IMR-90 (cell line): ENCODE measurements around the gene FXYD4. TPM values are rescaled to one million over a fixed set of nuclear protein-coding genes. Genes with fewer than 3 reads are reported as not detected.

Source experiments
- ATAC-seq: fragments of 200-7000 bp; cut with Tn5 transposase; 2 replicates; pipeline ENCODE4 v1.9.1; 2020; ENCODE audit warnings: low read depth, mild to moderate bottlenecking, moderate library complexity
- BruUV-seq: library from RNA; stranded (reverse); fragments of 400-500 nt; replicated peaks from 2 replicates; lab custom pipeline; 2021; lab: Mats Ljungman, UMichigan
- CTCF ChIA-PET: fragments of 300-600 bp; formaldehyde crosslinking; extraction: SDS; loops from one replicate; lab custom pipeline; 2021; ENCODE audit warnings: antibody characterized with exemption; lab: Yijun Ruan, JAX
- POLR2A ChIA-PET: fragments of 300-600 bp; sonication (Branson Sonifier 250); formaldehyde crosslinking; loops from one replicate; lab custom pipeline; 2022; ENCODE audit warnings: antibody characterized with exemption; ENCODE audit not compliant: unreplicated experiment; lab: Charles Lee
- DNase-seq: peaks from one replicate; pipeline ENCODE4 v3.0.0; 2013
- H2AFZ ChIP-seq: replicated peaks from 2 replicates; pipeline ENCODE3; 2013; ENCODE audit warnings: low read length, mild to moderate bottlenecking; ENCODE audit not compliant: poor library complexity
- H2AK5ac ChIP-seq: 2 replicates; pipeline ENCODE4 v1.6.1; 2013; ENCODE audit warnings: low read depth, low read length, inconsistent platforms
- H2AK9ac ChIP-seq: replicated peaks from 2 replicates; pipeline ENCODE3; 2013; ENCODE audit warnings: mild to moderate bottlenecking, low read depth, low read length, moderate library complexity; ENCODE audit not compliant: poor library complexity
- H2BK120ac ChIP-seq: 2 replicates; pipeline ENCODE4 v1.6.1; 2013; ENCODE audit warnings: low read depth, low read length, inconsistent platforms
- H2BK15ac ChIP-seq: 3 replicates; pipeline ENCODE4 v1.6.1; 2013; ENCODE audit warnings: low read depth, low read length, inconsistent platforms
- H2BK20ac ChIP-seq: 2 replicates; pipeline ENCODE4 v1.6.1; 2013; ENCODE audit warnings: low read depth, mild to moderate bottlenecking, inconsistent platforms, low read length, moderate library complexity
- H2BK5ac ChIP-seq: 2 replicates; pipeline ENCODE4 v1.6.1; 2013; ENCODE audit warnings: mild to moderate bottlenecking, low read depth, low read length, inconsistent platforms; ENCODE audit not compliant: poor library complexity, severe bottlenecking
- H3K14ac ChIP-seq: replicated peaks from 2 replicates; pipeline ENCODE4 v1.6.1; 2013; ENCODE audit warnings: low read depth, low read length, inconsistent platforms
- H3K18ac ChIP-seq: 2 replicates; pipeline ENCODE4 v1.6.1; 2013; ENCODE audit warnings: low read depth, low read length, control low read depth
- H3K23ac ChIP-seq: 2 replicates; pipeline ENCODE4 v1.6.1; 2013; ENCODE audit warnings: low read depth, low read length, inconsistent platforms
- H3K27ac ChIP-seq: 2 replicates; pipeline ENCODE4 v1.5.1; 2013; ENCODE audit warnings: mild to moderate bottlenecking, control low read depth, low read length; ENCODE audit not compliant: insufficient read depth
- H3K27me3 ChIP-seq: 2 replicates; pipeline ENCODE4 v1.6.1; 2013; ENCODE audit warnings: low read length; ENCODE audit not compliant: control insufficient read depth, insufficient read depth
- H3K36me3 ChIP-seq: 2 replicates; pipeline ENCODE4 v1.6.1; 2013; ENCODE audit warnings: low read length, mixed read lengths; ENCODE audit not compliant: control insufficient read depth, insufficient read depth
- H3K4ac ChIP-seq: 2 replicates; pipeline ENCODE4 v1.6.1; 2013; ENCODE audit warnings: low read depth, low read length, inconsistent platforms
- H3K4me1 ChIP-seq: 2 replicates; pipeline ENCODE4 v1.6.1; 2013; ENCODE audit warnings: low read length, mixed read lengths; ENCODE audit not compliant: control insufficient read depth, insufficient read depth
- H3K4me2 ChIP-seq: 2 replicates; pipeline ENCODE4 v1.6.1; 2013; ENCODE audit warnings: low read depth, mild to moderate bottlenecking, control low read depth, low read length, moderate library complexity
- H3K4me3 ChIP-seq: 2 replicates; pipeline ENCODE4 v1.5.1; 2013; ENCODE audit warnings: low read depth, mild to moderate bottlenecking, control low read depth, low read length, moderate library complexity; ENCODE audit not compliant: insufficient read depth
- H3K56ac ChIP-seq: 2 replicates; pipeline ENCODE4 v1.6.1; 2013; ENCODE audit warnings: low read length, inconsistent platforms; ENCODE audit not compliant: insufficient read depth; ENCODE audit errors: extremely low read depth
- H3K79me1 ChIP-seq, 2 experiments: 2 replicates each; pipeline ENCODE4 v1.6.1; 2013; ENCODE audit warnings: low read length in 2 of 2, inconsistent platforms in 1 of 2, low read depth in 1 of 2
- H3K9ac ChIP-seq: 2 replicates; pipeline ENCODE4 v1.6.1; 2013; ENCODE audit warnings: low read depth, low read length, control low read depth
- H3K9me1 ChIP-seq: 2 replicates; pipeline ENCODE4 v1.6.1; 2013; ENCODE audit warnings: low read length, inconsistent platforms; ENCODE audit not compliant: insufficient read depth
- H3K9me3 ChIP-seq: 2 replicates; pipeline ENCODE4 v1.6.1; 2013; ENCODE audit warnings: low read length; ENCODE audit not compliant: control insufficient read depth, insufficient read depth
- H4K20me1 ChIP-seq: 2 replicates; pipeline ENCODE4 v1.6.1; 2013; ENCODE audit warnings: low read length, inconsistent platforms; ENCODE audit not compliant: insufficient read depth
- H4K5ac ChIP-seq: 2 replicates; pipeline ENCODE4 v1.6.1; 2013; ENCODE audit warnings: mild to moderate bottlenecking, low read depth, low read length, control low read depth
- H4K8ac ChIP-seq, 2 experiments: 2 replicates each; pipeline ENCODE4 v1.6.1; 2013; ENCODE audit warnings: low read depth in 2 of 2, low read length in 2 of 2, control low read depth in 1 of 2, inconsistent platforms in 1 of 2
- H4K91ac ChIP-seq: 2 replicates; pipeline ENCODE4 v1.6.1; 2013; ENCODE audit warnings: low read depth, low read length, inconsistent platforms; ENCODE audit not compliant: insufficient read depth
- BHLHE40 ChIP-seq: fragments of 150-350 bp; IDR thresholded peaks from 2 replicates; pipeline ENCODE4 v1.6.1; 2016; ENCODE audit warnings: mild to moderate bottlenecking, low read depth, low read length
- CEBPB ChIP-seq: IDR thresholded peaks from 2 replicates; pipeline ENCODE4 v1.6.1; 2012; ENCODE audit warnings: low read depth, low read length, improper control_type of control experiment
- CHD1 ChIP-seq: IDR thresholded peaks from 2 replicates; pipeline ENCODE4 v1.6.1; 2012; ENCODE audit warnings: low read depth, low read length, improper control_type of control experiment
- FOS ChIP-seq: fragments of 150-350 bp; IDR thresholded peaks from 2 replicates; pipeline ENCODE4 v1.6.1; 2016; ENCODE audit warnings: low read depth, low read length
- MAFK ChIP-seq: IDR thresholded peaks from 2 replicates; pipeline ENCODE4 v1.6.1; 2012; ENCODE audit warnings: low read depth, low read length, improper control_type of control experiment
- MAZ ChIP-seq: IDR thresholded peaks from 2 replicates; pipeline ENCODE4 v1.6.1; 2012; ENCODE audit warnings: low read depth, mild to moderate bottlenecking, low read length, improper control_type of control experiment, moderate library complexity, borderline replicate concordance
- MXI1 ChIP-seq: IDR thresholded peaks from 2 replicates; pipeline ENCODE4 v1.6.1; 2012; ENCODE audit warnings: low read depth, mild to moderate bottlenecking, low read length, moderate library complexity, borderline replicate concordance
- NFE2L2 ChIP-seq: fragments of 150-350 bp; IDR thresholded peaks from 2 replicates; pipeline ENCODE4 v1.6.1; 2016; ENCODE audit warnings: low read depth, mild to moderate bottlenecking, low read length
- POLR2A ChIP-seq: IDR thresholded peaks from 2 replicates; pipeline ENCODE4 v1.6.1; 2012; ENCODE audit warnings: mild to moderate bottlenecking, low read depth, low read length
- RAD21 ChIP-seq: IDR thresholded peaks from 2 replicates; pipeline ENCODE4 v1.6.1; 2012; ENCODE audit warnings: low read length, improper control_type of control experiment
- RCOR1 ChIP-seq: IDR thresholded peaks from 2 replicates; pipeline ENCODE4 v1.6.1; 2012; ENCODE audit warnings: mild to moderate bottlenecking, low read length, improper control_type of control experiment; ENCODE audit not compliant: insufficient replicate concordance
- RFX5 ChIP-seq: IDR thresholded peaks from 2 replicates; pipeline ENCODE4 v1.8.0; 2012; ENCODE audit warnings: low read depth, mild to moderate bottlenecking, low read length, moderate library complexity
- SMC3 ChIP-seq: fragments of 150-350 bp; IDR thresholded peaks from 2 replicates; pipeline ENCODE4 v1.6.1; 2016; ENCODE audit warnings: low read depth, mild to moderate bottlenecking, antibody characterized with exemption, low read length, moderate library complexity
- WGBS, 2 experiments: methylation state at CpG; one replicate each; pipeline versions ENCODE4 v1.1.5 to v1.1.7; 2013; ENCODE audit warnings: missing lambda C conversion rate in 2 of 2; ENCODE audit not compliant: insufficient read length in 1 of 2; ENCODE audit errors: extremely low coverage in 2 of 2; 5-methylcytosine and 5-hydroxymethylcytosine counted together
- dilution Hi-C: fragments of 300-500 bp; cut with HindIII; formaldehyde crosslinking; loops from one replicate; pipeline ENCODE4 v1.14.3; 2018; ENCODE audit warnings: low sequenced_read_pairs; ENCODE audit not compliant: unreplicated experiment
- in situ Hi-C: fragments of 300-500 bp; cut with MboI; formaldehyde crosslinking; loops from 3 replicates; pipeline ENCODE4 v1.14.3; 2019; ENCODE audit warnings: low sequenced_read_pairs, inconsistent platforms, mixed read lengths
- intact Hi-C: fragments of 100-400 bp; cut with micrococcal nuclease; formaldehyde crosslinking; loops from 2 replicates; pipeline ENCODE4 v1.10.0; 2022
- polyA plus RNA-seq, 3 experiments: library from polyadenylated mRNA; depleted of rRNA; stranded (reverse); fragments of >200 nt; gene quantifications; 2 replicates each; pipeline ENCODE4 v1.2.3, GENCODE V29; 2012; ENCODE audit warnings: low replicate concordance in 1 of 3
- total RNA-seq: library from RNA; depleted of rRNA; stranded (reverse); fragments of >200 nt; gene quantifications from 2 replicates; pipeline ENCODE4 v1.2.3, GENCODE V29; 2012
- TF ChIP-seq, protein P1 (sequence below): conservative IDR thresholded peaks from 2 replicates; pipeline ENCODE4 v1.5.1; 2012; ENCODE audit warnings: mild to moderate bottlenecking, low read depth, low read length, improper control_type of control experiment
- TF ChIP-seq, protein P2 (sequence below): fragments of 150-350 bp; IDR thresholded peaks from 2 replicates; pipeline ENCODE4 v1.6.1; 2017; ENCODE audit warnings: mild to moderate bottlenecking, antibody characterized with exemption, low read length, low read depth
- TF ChIP-seq, protein P3 (sequence below): fragments of 150-350 bp; IDR thresholded peaks from 2 replicates; pipeline ENCODE4 v1.6.1; 2016; ENCODE audit warnings: low read depth, mild to moderate bottlenecking, low read length, moderate library complexity, borderline replicate concordance

Gene FXYD4
- total and polyA plus RNA-seq, 2 of the 4 experiments (the other 2 are of a cell fraction) = not detected

DNA sequence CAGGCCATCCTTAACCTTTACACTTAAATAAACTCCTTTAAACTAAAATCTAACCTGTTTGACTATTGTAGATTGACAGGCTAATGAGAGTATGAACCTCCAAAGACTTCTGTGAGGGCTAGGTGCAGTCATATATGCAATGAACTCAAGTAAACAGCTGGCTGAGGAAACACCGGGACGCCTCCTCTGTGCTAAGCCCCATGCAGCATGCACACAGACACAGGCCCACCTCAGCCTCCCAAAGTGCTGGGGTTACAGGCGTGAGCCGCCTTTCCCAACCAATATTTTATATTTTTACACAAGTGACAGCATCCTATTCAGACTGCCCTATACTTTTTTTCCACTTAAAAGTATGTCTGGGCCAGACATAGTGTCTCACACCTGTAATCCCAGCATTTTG is 1.5 kb upstream of the FXYD4 start:
- TF ChIP-seq RAD21 = no peak
- no peak for TF ChIP-seq SMC3
- TF ChIP-seq RFX5 = no peak
- no peak for TF ChIP-seq CEBPB
- TF ChIP-seq, protein P1, sequence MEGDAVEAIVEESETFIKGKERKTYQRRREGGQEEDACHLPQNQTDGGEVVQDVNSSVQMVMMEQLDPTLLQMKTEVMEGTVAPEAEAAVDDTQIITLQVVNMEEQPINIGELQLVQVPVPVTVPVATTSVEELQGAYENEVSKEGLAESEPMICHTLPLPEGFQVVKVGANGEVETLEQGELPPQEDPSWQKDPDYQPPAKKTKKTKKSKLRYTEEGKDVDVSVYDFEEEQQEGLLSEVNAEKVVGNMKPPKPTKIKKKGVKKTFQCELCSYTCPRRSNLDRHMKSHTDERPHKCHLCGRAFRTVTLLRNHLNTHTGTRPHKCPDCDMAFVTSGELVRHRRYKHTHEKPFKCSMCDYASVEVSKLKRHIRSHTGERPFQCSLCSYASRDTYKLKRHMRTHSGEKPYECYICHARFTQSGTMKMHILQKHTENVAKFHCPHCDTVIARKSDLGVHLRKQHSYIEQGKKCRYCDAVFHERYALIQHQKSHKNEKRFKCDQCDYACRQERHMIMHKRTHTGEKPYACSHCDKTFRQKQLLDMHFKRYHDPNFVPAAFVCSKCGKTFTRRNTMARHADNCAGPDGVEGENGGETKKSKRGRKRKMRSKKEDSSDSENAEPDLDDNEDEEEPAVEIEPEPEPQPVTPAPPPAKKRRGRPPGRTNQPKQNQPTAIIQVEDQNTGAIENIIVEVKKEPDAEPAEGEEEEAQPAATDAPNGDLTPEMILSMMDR = no peak
- TF ChIP-seq, protein P2, sequence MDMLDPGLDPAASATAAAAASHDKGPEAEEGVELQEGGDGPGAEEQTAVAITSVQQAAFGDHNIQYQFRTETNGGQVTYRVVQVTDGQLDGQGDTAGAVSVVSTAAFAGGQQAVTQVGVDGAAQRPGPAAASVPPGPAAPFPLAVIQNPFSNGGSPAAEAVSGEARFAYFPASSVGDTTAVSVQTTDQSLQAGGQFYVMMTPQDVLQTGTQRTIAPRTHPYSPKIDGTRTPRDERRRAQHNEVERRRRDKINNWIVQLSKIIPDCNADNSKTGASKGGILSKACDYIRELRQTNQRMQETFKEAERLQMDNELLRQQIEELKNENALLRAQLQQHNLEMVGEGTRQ = no peak
- TF ChIP-seq CHD1 = no peak
- TF ChIP-seq POLR2A = no peak
- no peak for TF ChIP-seq RCOR1
- TF ChIP-seq FOS = no peak
- no peak for TF ChIP-seq BHLHE40
- TF ChIP-seq, protein P3, sequence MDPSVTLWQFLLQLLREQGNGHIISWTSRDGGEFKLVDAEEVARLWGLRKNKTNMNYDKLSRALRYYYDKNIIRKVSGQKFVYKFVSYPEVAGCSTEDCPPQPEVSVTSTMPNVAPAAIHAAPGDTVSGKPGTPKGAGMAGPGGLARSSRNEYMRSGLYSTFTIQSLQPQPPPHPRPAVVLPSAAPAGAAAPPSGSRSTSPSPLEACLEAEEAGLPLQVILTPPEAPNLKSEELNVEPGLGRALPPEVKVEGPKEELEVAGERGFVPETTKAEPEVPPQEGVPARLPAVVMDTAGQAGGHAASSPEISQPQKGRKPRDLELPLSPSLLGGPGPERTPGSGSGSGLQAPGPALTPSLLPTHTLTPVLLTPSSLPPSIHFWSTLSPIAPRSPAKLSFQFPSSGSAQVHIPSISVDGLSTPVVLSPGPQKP = no peak
- TF ChIP-seq MAFK = no peak
- no peak for TF ChIP-seq NFE2L2
- no peak for TF ChIP-seq MAZ
- no peak for TF ChIP-seq MXI1
- Histone ChIP-seq H3K27ac (no peak overlapping the region), H3K4me3 (no peak overlapping the region), H3K23ac (no peak overlapping the region), H3K9me1 (no peaks in the 10 kb centered on the region), H3K4me2 (no peak overlapping the region), H3K14ac (no peak overlapping the region), H3K4me1 (no peaks in the 10 kb centered on the region), H3K18ac (no peak overlapping the region), H4K20me1 (no peaks in the 10 kb centered on the region), H3K79me1 (no peaks in the 10 kb centered on the region), H3K27me3 (peaks cover 15% of the 10 kb centered on the region), H3K4ac (no peak overlapping the region), H2AK9ac (no peak overlapping the region), H2AK5ac (no peak overlapping the region), H4K8ac (no peak overlapping the region), H3K56ac (no peak overlapping the region), H2AFZ (no peak overlapping the region), H2BK5ac (no peak overlapping the region), H3K36me3 (no peaks in the 10 kb centered on the region), H4K91ac (no peak overlapping the region), H2BK120ac (no peak overlapping the region), H2BK20ac (no peak overlapping the region), H3K9ac (no peak overlapping the region), H2BK15ac (no peak overlapping the region), H4K5ac (no peak overlapping the region), H3K9me3 (no peaks in the 10 kb centered on the region)
- intact Hi-C loops = no loop called here
- no TSS peak for BruUV-seq
- dilution Hi-C loops = no loop called here
- 80% methylated on average over 2 of the region's 4 CpGs; no CpG with 5 or more reads in 1 of the 2 experiments for WGBS, 2 experiments
- in situ Hi-C loops = no loop called here
- ChIA-PET CTCF (no interaction called here), POLR2A (no interaction called here)
- no peak for ATAC-seq
- no peak for DNase-seq
